SKM-1 (cell line): ENCODE data around the gene ROPN1B.
"Not testable (repeated sequence)": the region's sequence is repeated elsewhere in the genome, so short reads cannot be mapped to it uniquely, and the experiment has no call there.

Experiments used
- DNase-seq: peaks from one replicate; lab custom pipeline; 2025; ENCODE audit not compliant: unreplicated experiment; lab: John Stamatoyannopoulos, UW

Gene ROPN1B

DNA sequence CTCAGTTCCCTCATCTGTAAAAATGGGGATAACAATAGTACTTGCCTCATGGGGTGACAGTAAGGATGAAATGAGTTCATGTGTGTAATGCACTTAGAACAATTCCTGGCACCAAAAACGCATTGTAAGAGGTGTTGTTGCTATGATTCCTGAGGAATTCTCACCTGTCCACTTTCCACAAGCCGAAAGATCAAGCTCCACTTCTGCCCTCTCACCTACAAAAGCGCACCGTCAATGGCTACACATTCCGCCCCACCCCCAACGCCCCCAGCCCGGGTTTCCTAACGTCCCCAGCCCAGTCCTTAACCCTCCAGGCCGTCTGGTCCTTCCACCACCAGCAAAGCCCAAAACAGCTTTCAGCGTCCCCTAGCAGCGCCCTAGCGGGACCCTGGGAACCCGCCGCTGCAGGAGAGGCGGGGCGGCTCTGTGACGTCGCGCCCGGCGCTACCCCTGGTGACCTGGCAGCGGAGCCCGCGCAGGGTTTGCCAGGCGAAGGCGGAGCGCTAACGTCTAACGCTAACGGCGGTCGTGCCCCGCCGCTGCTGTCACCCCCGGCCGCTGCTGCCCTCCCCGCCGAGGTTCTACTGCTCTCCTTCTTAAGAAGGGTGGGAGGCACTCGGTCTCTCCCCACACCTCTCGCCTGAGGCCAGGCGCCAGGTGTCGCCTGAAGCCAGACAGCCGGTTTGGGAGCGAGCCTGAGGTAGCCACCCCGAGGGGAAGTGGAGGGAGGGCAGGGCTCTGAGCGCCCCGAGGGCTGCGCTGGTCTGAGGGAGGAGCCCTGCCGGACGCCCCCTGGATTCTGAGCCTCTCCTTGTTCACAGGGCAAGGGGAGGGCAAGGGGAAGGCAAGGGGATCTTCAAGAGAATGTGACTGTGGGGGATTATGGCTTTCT is at the start of gene ROPN1B:
Gene ROPN1B (plus strand): TSS at position 478 of the 892 bp plus-strand sequence. CDS start 2,877 bp downstream, outside the sequence.
- DNase-seq, result not testable (repeated sequence)

- not testable (repeated sequence) for DNase-seq
Measured at GRCh38 chr3:125920191-125920590, 48.8 kb upstream of the ROPN1B start.

DNA sequence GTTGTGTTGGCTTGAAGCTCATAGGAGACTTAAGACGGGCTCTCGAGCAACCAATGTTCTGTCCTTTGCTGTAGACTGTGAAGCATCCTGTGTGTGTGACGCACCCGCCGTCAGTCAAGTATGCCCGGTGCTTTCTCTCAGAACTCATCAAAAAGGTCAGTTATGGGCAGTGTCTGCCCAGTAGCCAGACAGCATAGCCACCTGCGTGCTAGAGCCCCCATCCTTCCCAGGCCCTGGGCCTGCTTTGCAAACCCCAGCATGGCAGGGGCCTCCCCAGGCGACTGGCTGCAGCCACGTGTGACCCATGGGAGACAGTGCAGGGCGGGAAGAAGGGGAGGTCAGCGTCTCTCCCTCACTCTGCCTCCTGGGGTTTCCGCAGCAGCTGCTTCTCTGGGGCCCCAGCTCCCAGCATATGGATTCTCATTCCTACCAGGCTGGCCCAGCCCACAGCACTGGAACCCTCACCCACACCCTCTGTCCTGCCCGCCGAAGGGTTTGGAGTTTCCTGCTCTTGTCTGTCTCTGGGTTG is 48.2 kb upstream of the ROPN1B start:
- DNase-seq, result not testable (repeated sequence)

- not testable (repeated sequence) for DNase-seq
Measured at GRCh38 chr3:125921712-125922111, 47.3 kb upstream of the ROPN1B start.

DNA sequence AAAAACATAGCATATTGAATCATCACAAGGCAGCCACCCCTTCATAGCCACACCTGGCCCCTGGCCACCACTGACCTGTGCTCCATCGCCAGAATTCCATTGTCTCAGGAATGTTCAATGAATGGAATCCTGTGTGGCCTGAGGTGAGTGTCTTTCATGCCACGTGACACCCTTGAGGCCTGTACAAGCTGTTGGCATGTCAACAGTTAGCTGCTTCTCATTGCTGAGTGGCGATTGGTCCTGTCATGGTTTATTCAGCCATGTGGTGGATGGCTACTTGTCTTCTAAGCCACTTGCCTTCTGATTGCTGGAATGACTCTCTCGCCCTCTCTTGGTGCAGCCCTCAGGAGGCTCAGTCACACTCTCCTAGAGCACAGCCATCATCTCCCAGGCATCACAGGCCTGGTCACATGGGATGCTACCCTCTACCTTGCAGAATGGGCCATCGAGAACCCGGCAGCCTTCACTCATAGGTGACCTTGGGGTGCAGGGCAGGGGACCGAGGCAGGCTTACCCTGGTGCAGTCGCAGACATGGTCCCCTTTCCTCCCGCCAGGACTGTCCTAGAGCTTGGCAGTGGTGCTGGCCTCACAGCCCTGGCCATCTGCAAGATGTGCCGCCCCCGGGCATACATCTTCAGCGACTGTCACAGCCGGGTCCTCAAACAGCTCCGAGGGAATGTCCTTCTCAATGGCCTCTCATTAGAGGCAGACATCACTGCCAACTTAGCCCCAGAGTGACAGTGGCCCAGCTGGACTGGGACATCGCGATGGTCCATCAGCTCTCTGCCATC is 45.5 kb upstream of the ROPN1B start:
- DNase-seq, result not testable (repeated sequence)

GRCh38 chr3:125924276-125924675 is 44.7 kb upstream of the ROPN1B start:
- not testable (repeated sequence) for DNase-seq

- not testable (repeated sequence) for DNase-seq
Measured at GRCh38 chr3:125925727-125926126, 43.3 kb upstream of the ROPN1B start.

DNA sequence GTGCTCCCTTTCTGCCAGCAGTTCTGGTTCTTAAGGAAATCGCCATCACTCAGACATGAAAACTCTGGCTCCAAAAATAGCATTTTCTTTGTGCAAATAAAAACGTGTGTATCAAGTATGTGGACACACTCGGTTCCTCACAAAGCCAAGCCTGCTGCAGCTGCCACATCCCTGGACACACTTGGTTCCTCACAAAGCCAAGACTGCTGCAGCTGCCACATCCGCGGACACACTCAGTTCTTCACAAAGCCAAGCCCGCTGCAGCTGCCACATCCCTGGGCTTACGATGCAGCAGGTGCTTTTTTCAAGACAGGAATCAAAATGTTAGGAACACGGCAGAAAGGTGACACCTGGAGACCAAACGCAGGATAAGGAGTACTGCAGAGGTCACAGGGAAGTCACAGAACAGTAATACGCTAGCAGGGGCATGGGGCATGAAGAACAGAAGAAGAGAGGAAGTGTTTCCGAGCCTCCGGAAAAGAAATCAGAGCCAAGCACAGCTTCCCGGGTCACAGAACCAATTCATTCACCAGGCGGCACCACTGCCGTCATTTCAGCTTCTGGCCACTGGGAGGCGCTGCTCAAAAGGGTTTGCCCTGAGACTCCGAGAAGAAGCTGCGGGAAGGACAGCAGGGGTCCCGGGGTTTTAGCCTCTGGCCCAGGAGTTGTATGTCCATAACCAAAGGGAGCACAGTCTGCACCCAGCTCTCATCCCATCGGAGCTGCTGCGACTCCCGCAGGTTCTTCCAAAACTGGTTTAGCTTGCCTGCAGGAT is 40.0 kb upstream of the ROPN1B start:
- DNase-seq, result not testable (repeated sequence)

GRCh38 chr3:125929765-125930164 is 39.2 kb upstream of the ROPN1B start:
- DNase-seq, result not testable (repeated sequence)

GRCh38 chr3:125931355-125931880 is 37.6 kb upstream of the ROPN1B start:
- not testable (repeated sequence) for DNase-seq

DNA sequence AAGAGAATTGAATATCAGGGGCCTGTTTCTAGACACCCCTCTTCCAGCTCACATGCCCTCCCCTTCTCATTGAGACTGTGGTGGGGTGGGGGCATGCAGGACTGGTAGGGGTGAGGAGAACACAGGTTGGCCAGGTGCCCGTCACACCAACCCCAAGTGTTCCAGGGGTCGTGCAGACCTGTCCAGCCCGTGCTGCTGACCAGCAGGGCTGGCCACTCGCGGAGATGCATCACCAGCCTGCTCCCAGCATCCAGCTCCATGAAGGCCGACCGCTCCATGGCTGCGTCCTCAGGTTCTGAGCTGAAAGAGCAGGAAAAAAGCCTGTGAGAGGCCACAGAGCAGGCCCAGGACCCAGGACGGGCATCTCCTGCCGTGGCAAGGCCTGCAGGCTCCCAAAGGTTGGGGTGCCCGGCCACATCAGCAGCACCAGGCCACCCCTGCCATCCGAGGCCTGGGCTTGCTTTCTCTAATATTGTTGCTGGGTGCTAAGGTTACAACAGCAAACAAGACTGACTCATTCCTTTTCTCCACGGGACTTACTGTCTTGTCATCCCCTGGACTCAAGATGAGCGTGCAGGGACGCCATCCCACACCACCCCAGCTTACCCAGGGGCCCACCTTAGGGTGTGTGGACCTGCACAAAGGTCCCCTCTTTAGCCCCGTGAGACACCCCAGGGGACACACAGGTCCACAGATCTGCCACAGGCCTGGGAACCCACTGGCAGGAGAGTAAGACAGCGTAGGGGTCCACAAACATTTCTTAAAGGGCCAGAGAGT is 35.4 kb upstream of the ROPN1B start:
- not testable (repeated sequence) for DNase-seq

DNA sequence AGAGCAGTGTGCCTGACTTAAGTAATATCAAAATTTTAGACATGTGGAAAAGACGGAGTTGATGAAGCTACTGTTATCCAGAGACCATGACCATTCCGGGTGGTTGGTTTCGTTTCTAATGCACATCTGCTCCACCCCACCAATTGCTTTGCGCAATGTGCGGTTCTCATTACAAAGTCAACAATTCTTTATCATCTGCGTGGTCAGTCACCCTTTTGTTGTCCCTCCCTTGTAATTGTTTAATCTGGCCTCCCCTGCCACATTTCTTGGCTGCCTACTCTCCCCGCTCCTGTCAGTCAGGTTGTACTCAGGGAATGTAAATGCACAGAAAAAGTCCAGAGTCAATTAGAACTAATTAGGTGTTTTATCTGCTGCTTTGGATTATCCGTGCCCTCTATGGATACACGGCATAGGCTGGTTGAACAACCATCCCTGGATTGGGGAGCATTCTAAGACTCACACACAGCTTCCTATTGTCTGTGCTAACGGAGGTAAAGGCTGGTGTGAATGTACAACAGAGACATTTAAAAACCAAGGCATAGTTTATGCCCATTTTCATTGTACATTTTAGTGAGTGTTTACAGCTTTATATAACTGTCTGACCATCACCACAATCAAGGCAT is 33.6 kb upstream of the ROPN1B start:
- DNase-seq, result not testable (repeated sequence)

DNA sequence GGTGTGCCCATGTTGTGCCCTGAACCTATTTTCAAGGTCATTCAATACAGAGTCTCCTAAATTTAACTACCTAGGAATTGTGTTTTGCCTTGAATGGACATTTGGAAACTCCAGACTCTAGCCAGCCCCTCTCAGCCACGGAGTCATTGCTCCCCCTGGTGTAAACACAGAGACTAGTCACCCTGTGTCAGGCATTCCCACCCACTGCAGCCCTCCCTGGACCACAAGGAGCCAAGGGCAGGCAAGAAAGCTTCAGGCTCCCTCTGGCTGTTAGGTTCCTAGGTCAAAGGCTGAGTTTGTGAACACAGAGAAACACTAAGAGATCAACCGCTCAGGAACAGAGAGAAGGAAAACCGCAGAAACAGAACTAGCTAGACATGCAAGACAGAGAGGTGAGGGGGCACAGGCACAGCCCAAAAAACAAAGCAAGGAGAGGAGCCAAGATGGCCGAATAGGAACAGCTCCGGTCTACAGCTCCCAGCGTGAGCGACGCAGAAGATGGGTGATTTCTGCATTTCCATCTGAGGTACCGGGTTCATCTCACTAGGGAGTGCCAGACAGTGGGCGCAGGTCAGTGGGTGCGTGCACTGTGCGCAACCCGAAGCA is 32.7 kb upstream of the ROPN1B start:
- DNase-seq, result not testable (repeated sequence)

DNA sequence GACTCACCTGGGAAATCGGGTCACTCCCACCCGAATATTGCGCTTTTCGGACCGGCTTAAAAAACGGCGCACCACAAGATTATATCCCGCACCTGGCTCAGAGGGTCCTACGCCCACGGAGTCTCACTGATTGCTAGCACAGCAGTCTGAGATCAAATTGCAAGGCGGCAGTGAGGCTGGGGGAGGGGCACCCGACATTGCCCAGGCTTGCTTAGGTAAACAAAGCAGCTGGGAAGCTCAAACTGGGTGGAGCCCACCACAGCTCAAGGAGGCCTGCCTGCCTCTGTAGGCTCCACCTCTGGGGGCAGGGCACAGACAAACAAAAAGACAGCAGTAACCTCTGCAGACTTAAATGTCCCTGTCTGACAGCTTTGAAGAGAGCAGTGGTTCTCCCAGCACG is 32.1 kb upstream of the ROPN1B start:
- DNase-seq, result not testable (repeated sequence)

GRCh38 chr3:125947806-125948205 is 21.2 kb upstream of the ROPN1B start:
- not testable (repeated sequence) for DNase-seq

DNA sequence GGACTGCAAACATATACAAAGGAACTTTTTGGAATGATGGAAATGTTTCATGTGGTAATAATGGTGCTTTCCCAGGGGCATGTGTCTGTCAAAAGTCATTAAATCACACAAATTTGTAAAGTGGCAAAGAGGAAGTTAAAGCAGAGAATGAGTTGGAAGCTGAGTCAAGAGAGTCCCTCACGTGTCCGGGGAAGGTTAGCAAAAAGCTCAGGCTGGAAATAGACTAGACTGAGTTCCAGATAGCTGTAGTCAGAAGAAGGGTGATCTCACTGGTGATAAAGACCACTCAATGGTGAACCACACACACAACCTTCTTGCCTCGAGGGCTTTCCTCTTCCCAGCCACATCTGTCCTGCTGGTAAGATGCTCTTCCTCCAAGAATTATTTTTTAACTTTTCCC is 20.1 kb upstream of the ROPN1B start:
- not testable (repeated sequence) for DNase-seq

GRCh38 chr3:125951176-125951575 is 17.8 kb upstream of the ROPN1B start:
- DNase-seq, result not testable (repeated sequence)

- DNase-seq, result not testable (repeated sequence)
Measured at GRCh38 chr3:125957020-125957419, 12.0 kb upstream of the ROPN1B start.
